Right forelimb (tissue), 1 donor: ENCODE results near the gene GYS2.
"Not testable (repeated sequence)": the region's sequence is repeated elsewhere in the genome, so short reads cannot be mapped to it uniquely, and the experiment has no call there.

ENCODE experiments used
- DNase-seq: peaks from one replicate; pipeline ENCODE4 v3.0.0-alpha.2; 2018

The GYS2 gene

DNA sequence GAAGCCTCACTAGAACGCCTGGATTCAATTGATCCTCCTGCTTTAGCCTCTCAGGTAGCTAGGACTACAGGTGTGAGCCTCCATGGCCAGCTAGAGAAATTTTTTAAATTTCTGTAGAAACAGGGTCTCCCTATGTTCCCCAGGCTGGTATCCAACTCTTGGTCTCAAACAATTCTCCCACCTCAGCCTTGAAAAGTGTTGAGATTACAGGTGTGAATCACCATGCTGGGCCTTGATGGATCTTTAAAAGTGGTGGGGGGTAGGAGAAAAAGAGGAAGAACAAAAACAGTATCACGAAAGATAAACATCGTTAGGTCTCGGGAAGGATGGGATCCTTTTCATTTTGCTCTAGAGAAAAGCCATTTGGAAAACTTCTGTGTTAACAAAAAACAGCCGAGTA, 4.5 kb downstream of the GYS2 start:
- no peak for DNase-seq

DNA sequence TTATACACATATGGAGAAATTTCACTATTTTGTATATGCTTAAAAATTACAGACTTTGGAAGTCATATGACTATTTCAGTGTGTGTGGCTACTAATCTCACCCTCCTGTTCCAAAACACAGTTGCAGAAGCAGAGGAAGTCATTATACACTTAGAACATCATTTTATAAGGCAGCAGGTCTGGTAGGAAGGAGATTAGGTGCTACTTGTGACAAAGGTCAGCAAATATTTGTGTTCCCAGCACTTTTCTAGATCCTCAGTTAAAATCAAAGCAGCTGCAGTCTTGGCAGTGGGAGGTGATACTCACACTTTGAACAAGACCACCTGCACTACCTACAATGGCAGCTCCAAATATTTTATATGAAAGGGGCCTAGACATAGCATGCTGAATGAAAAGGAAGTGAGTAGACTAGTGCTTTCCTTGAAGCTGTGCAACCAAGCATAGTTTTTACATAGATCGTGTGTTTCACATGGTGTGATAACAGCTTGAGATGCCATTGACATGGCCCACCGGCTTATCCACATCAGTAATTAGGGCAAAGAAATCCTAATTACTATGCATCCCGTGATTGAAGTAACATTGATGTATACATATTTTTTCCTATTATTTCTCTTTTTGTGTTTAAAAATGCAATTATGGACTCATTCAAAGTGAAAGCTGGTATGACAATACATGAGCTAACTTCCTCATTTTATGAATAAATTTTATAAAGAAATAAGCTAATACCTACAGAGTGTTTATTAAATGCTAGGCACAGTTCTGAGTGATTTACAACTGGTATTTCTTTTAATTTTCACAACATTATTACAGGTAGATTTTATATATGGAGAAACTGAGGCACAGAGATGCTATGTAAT, 5.3 kb downstream of the GYS2 start:
- DNase-seq: no peak

- DNase-seq: no peak
These were observed 6.0 kb downstream of the GYS2 start for GRCh38 chr12:21598651-21599050.

GRCh38 chr12:21595356-21595755, 9.3 kb downstream of the GYS2 start:
- not testable (repeated sequence) for DNase-seq

GRCh38 chr12:21585485-21585884, 19.2 kb downstream of the GYS2 start:
- no peak for DNase-seq

GRCh38 chr12:21584403-21585182, 20.1 kb downstream of the GYS2 start:
- not testable (repeated sequence) for DNase-seq

- DNase-seq: no peak
These were observed 21.1 kb downstream of the GYS2 start for GRCh38 chr12:21583587-21583986.

DNA sequence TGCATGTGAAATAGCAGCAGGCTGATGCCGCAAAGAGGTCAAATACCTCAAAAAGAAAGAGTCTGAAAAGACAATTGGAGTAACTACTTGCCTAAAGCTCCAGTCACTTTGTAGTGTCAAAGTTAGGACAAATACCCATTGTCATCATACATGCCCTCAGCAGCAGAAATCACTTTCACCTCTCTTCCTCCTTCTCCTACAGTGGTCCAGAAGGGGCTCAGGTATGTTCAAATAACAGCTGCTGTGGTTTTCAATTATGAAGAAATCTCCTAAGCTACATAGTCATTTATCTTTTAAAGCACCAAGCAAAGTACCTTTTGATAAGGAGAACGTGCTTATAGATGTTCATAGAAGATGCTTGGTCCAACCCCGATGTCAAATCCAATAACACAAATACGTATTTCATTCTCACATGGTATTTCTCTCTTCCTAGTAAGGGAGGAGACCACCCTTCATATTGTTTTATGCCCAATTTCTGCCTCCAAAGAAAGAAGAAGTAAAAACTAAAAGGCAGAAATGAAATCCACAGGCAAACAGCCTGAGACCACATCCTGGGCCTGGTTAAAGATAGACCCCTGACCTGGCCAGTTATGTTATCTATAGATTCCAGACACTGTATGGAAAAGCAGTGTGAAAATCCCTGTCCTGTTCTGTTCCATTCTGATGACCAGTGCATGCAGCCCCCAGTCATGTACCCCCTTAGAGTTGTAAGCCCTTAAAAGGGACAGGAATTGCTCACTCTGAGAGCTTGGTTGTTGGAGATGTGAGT, 23.7 kb downstream of the GYS2 start:
- no peak for DNase-seq

DNA sequence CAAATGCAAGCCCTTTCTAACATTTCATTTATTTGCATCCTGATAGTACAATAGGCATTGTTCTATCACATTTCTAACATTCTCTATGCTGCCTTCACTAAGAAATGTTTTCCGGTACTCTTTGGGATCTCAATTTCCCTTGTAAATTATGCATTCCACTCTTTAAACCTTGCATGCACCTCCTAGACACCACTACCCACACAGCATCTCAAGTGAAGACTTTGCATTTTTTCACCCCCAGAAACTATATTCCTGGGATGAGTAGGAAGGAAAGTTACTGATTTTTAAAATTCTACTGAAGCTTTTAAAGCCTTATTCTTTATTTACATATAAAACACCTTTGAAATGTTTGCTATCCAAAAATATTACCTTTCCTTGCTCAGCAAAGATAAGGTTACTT, 27.1 kb downstream of the GYS2 start:
- no peak for DNase-seq

DNA sequence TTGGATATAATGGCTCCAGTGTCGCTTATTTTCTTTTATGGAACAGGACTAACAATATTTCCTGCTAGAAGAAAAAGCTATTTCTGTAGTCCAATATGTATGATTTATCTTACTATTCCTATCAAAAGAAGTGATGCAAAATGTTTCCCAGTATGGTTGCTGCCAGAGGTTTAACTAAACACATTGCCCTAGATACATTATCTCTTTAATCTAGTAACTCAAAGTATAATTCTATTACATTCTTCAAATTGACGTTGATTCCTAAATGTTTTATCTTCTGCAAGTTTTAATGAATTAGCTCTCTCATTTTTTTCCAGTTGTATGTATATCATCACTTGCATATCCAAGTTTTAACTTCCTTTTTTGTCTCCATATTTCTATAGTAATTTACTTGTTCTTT, 28.2 kb downstream of the GYS2 start:
- DNase-seq: no peak

- no peak for DNase-seq
These were observed 30.8 kb downstream of the GYS2 start for GRCh38 chr12:21573733-21574358.

DNA sequence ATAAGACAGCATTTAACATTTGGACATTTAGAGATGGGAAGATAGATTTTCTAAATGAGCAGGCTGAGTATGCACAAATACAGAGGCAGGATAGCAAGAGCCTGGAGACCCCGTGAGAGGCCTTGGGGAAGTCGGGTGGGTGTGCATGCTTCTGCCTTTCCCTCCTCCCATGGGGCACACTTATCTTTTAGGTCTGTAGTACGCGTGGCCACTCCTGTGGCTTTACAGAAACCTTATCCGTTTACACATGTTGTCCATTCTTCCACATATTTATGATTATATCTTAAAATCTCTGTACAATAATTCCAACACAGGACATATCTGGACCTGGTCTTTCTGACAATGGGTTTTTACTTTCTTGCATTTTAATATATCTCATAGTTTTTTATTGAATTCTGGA, 33.6 kb downstream of the GYS2 start:
- DNase-seq: no peak

- DNase-seq: no peak
These were observed 36.5 kb downstream of the GYS2 start for GRCh38 chr12:21568115-21568514.

- DNase-seq: no peak
These were observed 37.7 kb downstream of the GYS2 start for GRCh38 chr12:21566907-21567394.

DNA sequence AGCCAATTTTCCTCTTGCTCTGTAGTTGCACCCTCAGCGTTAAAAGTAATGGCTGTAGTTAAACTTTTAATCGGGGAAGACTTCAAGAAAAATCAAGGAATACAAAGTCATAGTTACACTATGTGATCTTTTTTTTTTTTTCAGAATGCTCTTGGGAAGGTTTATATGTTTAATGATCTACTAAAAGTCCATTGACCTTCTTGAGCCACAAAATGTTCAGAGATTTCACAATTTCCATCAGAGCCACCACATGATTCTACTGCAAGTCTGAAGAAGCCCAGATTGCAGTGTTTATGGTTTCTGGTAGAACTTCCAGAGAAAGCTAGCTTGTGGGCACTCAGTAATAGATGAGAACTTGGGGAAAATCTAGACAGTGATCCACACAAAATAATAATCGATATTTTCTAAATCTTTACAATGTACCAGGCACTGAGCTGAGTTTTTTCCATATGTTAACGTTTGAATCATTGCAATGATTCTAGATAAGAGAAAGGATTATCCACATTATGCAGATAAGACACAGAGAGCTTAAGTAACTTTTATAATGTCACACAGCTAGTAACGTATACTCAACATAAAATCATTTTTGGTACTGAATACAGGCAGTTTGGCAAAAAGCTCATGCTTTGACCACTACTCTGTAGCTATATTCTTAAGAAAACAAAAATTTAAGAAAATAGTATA, 38.3 kb downstream of the GYS2 start:
- no peak for DNase-seq

- no peak for DNase-seq
These were observed 41.8 kb downstream of the GYS2 start for GRCh38 chr12:21562859-21563258.

DNA sequence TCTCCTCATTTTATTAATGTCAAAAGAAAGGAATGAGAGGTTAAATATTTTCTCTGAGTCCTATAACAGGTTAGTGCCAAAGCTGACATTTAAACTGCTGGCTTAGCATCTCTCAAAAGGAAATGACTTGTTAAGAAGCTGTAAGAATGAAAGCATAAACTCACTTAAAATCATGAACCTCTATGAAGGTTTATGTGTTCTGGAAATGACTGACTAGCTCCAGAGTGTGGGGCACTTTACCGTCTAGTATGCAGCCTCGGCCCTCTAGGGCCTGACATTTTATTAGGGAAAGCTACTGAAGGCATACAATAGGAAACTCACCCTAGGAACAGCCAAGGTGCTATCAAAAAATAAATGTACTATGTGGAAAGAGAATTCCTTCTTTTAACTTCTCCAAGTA, 43.5 kb downstream of the GYS2 start:
- no peak for DNase-seq

DNA sequence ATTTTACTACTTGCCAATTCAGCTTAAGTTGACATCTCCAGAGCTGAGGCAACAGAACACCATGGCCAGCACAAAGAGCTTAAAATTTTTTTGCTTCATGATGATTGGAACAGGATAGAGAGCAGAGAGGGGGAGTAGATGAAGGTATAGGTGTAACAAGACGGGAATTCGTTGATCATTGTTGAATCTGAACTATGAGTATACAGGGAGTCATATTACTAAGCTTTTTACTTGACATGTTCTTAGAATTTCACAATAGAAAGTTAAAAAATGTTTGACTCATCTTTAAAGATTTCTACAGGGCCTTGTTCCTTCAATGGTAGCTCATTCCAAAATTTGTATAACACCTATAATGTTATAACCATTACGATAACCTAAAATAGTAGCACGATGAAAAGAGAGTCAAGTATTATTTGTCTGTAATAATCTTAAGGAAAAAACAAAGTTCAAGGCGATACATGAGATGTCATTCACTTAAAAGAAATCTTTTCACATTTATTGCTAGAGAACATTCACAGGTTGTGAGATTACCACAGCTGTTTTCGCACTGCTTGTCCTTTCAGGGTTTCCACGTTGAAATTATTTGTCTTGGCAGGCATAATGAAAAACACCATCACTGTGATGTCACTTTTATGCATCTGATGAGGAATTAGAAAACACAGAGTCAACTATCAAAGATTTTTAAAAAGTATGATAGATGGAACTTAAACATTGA, 44.6 kb downstream of the GYS2 start:
- DNase-seq: no peak

- no peak for DNase-seq
These were observed 46.5 kb downstream of the GYS2 start for GRCh38 chr12:21558100-21558679.

- no peak for DNase-seq
These were observed 51.3 kb downstream of the GYS2 start for GRCh38 chr12:21553329-21553675.

GRCh38 chr12:21552635-21553328, 51.9 kb downstream of the GYS2 start:
- DNase-seq: no peak
